Cardiac fibroblast (primary cell): ENCODE data around the gene SH3D19.
"Not testable (repeated sequence)": the region's sequence is repeated elsewhere in the genome, so short reads cannot be mapped to it uniquely, and the experiment has no call there.

Experiments
- DNase-seq, 2 donors: peaks; one replicate each; pipeline versions ENCODE4 v3.0.0 to v3.0.0-alpha.2; 2010; ENCODE audit warnings: low read depth in 2 of 2
- H3K4me3 ChIP-seq, 2 donors: replicated peaks in 1 of 2; 1 replicate in 1 of 2; 2 replicates in 1 of 2; pipeline ENCODE4 v1.5.1; 2011; ENCODE audit warnings: low read depth in 2 of 2, low read length in 2 of 2, mild to moderate bottlenecking in 2 of 2, moderate library complexity in 1 of 2
- CTCF ChIP-seq: IDR thresholded peaks from one replicate; pipeline ENCODE4 v1.5.1; 2011; ENCODE audit warnings: low read depth, mild to moderate bottlenecking, low read length, inconsistent platforms

SH3D19 gene

GRCh38 chr4:151248519-151248918, 76.9 kb downstream of the SH3D19 start:
- no peak for DNase-seq
- H3K4me3 ChIP-seq: no peak overlapping the region
- no peak for TF ChIP-seq CTCF

- DNase-seq: no peak
- no peak overlapping the region for H3K4me3 ChIP-seq
- TF ChIP-seq CTCF: no peak
Measured at GRCh38 chr4:151247395-151247794, 78.0 kb downstream of the SH3D19 start.

DNA sequence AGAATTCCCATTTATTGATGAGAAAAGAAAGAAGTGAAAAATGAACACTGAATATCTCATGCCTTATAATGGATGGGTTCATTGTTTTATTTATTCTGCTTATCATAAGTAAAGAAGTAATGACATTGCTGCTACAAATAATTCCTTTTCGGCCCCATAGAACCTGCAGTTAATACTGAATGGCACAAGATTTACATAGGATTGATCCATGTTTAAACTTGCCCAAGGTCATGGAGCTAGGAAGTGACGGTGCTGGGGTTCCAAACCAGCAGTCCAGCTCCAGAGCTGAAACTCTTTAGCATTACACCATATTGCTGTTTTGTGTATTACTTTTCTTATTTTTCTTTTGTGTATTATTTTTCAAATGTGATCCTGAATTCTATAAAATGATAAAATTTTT, 78.7 kb downstream of the SH3D19 start:
- no peak for TF ChIP-seq CTCF
- DNase-seq: no peak
- H3K4me3 ChIP-seq: no peak overlapping the region

DNA sequence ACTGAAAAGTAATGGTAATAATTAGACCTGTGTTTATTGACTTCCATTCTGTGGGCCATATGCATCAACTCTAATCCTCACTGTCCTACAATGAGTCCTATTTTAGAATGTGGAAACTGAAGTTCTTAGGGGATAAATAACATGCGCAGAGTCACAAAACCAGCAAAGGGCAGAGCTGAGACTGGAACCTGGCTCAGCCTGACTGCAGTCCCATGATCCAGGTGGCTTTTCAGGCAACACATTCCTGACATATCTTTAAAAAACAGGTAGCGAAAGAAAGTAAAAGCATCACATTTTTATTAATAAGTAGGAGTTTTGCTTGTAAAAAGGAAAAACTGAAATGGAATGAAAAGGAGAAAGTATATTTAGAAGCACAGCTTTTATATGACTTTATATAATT, 83.1 kb downstream of the SH3D19 start:
- no peak for TF ChIP-seq CTCF
- H3K4me3 ChIP-seq: no peak overlapping the region
- no peak for DNase-seq

GRCh38 chr4:151239608-151240007, 85.8 kb downstream of the SH3D19 start:
- no peak for DNase-seq
- TF ChIP-seq CTCF: no peak
- H3K4me3 ChIP-seq: no peak overlapping the region

GRCh38 chr4:151238477-151238876, 86.9 kb downstream of the SH3D19 start:
- no peak for TF ChIP-seq CTCF
- no peak overlapping the region for H3K4me3 ChIP-seq
- DNase-seq: peak; percentile 50 to 52

- DNase-seq: no peak
- no peak for TF ChIP-seq CTCF
- H3K4me3 ChIP-seq: no peak overlapping the region
Measured at GRCh38 chr4:151236036-151236435, 89.4 kb downstream of the SH3D19 start.

- not testable (repeated sequence) for DNase-seq, H3K4me3 ChIP-seq
Measured at GRCh38 chr4:151235373-151235772, 90.0 kb downstream of the SH3D19 start.
